ENCODE results near the gene PHACTR2. TPM values are rescaled to one million over a fixed set of nuclear protein-coding genes. Genes with fewer than 3 reads are reported as not detected.
A peak's percentile ranks its signal among the peaks of the same experiment; 100 is the strongest.

PHACTR2 gene
- total RNA-seq, 6 donors from 2014 or later, result 68.1 to 133 (median 109) TPM

- Histone ChIP-seq H3K4me3 (no peak overlapping the region), H3K4me1 (peaks cover 40 to 54% (median 49%) of the 10 kb centered on the region in 4 donors), H3K9me3 (no peaks in the 10 kb centered on the region), H3K27me3 (no peaks in the 10 kb centered on the region), H3K36me3 (no peaks in the 10 kb centered on the region), H3K27ac (no peak overlapping the region)
- no peak for TF ChIP-seq POLR2AphosphoS5 (IDR thresholded peaks at IDR 0.05)
- no peak for TF ChIP-seq EP300 (IDR thresholded peaks at IDR 0.05)
- no peak for TF ChIP-seq CTCF (IDR thresholded peaks at IDR 0.05)
- TF ChIP-seq POLR2A (IDR thresholded peaks at IDR 0.05), result no peak
- WGBS, 2 donors, result 72 to 73% methylated on average over 3 of the region's 3 CpGs
- ATAC-seq (ENCODE audit: low FRiP score in 2 of 2), result no peak
- no peak for DNase-seq
Measured at GRCh38 chr6:143699430-143699825, 21.7 kb downstream of the PHACTR2 start.

- TF ChIP-seq EP300 (IDR thresholded peaks at IDR 0.05) (no peak), POLR2A (IDR thresholded peaks at IDR 0.05) (no peak), CTCF (IDR thresholded peaks at IDR 0.05) (no peak), POLR2AphosphoS5 (IDR thresholded peaks at IDR 0.05) (no peak)
- no peaks in the 10 kb centered on the region for H3K27me3 ChIP-seq
- ATAC-seq (ENCODE audit: low FRiP score in 2 of 2) (peak in 1 of 2 donors; percentile 52), DNase-seq (no peak)
- H3K36me3 ChIP-seq, result no peaks in the 10 kb centered on the region
- H3K27ac ChIP-seq, result peak overlapping the region in 2 of 4 donors; percentile 27 to 40
- H3K9me3 ChIP-seq, result no peaks in the 10 kb centered on the region
- peaks cover 27 to 42% (median 35%) of the 10 kb centered on the region in 4 donors for H3K4me1 ChIP-seq
- no peak overlapping the region for H3K4me3 ChIP-seq
- WGBS, 2 donors, result 62 to 65% methylated on average over 8 of the region's 8 CpGs
Measured at GRCh38 chr6:143700684-143701348, 23.1 kb downstream of the PHACTR2 start.

GRCh38 chr6:143701349-143702234 lies 23.8 kb downstream of the PHACTR2 start:
- H3K9me3 ChIP-seq, result no peaks in the 10 kb centered on the region
- H3K36me3 ChIP-seq, result no peaks in the 10 kb centered on the region
- DNase-seq, result no peak
- H3K4me1 ChIP-seq, result peaks cover 19 to 34% (median 27%) of the 10 kb centered on the region in 4 donors
- no peak for TF ChIP-seq EP300 (IDR thresholded peaks at IDR 0.05)
- peak overlapping the region in 2 of 4 donors; percentile 5 to 18 for H3K27ac ChIP-seq
- ATAC-seq (ENCODE audit: low FRiP score in 2 of 2), result peak in 1 of 2 donors; percentile 74
- WGBS, 2 donors, result 80% methylated on average over 6 of the region's 6 CpGs
- H3K27me3 ChIP-seq, result no peaks in the 10 kb centered on the region
- no peak overlapping the region for H3K4me3 ChIP-seq

- H3K27me3 ChIP-seq, result no peaks in the 10 kb centered on the region
- no peak overlapping the region for H3K27ac ChIP-seq
- peaks cover 12 to 27% (median 19%) of the 10 kb centered on the region in 4 donors for H3K4me1 ChIP-seq
- DNase-seq (no peak), ATAC-seq (ENCODE audit: low FRiP score in 2 of 2) (no peak)
- no peak for TF ChIP-seq POLR2AphosphoS5 (IDR thresholded peaks at IDR 0.05)
- TF ChIP-seq POLR2A (IDR thresholded peaks at IDR 0.05), result no peak
- TF ChIP-seq EP300 (IDR thresholded peaks at IDR 0.05), result no peak
- no peak for TF ChIP-seq CTCF (IDR thresholded peaks at IDR 0.05)
- WGBS, 2 donors, result 92 to 94% methylated on average over 3 of the region's 3 CpGs
- no peak overlapping the region for H3K4me3 ChIP-seq
- H3K36me3 ChIP-seq, result no peaks in the 10 kb centered on the region
- no peaks in the 10 kb centered on the region for H3K9me3 ChIP-seq
Measured at GRCh38 chr6:143705569-143705968, 27.8 kb downstream of the PHACTR2 start.

GRCh38 chr6:143707697-143708096 lies 29.9 kb downstream of the PHACTR2 start:
- H3K36me3 ChIP-seq, result peaks cover 0 to 1% (median 0%) of the 10 kb centered on the region in 4 donors
- whole genome bisulfite sequencing, 2 donors, result 68% methylated on average over 3 of the region's 3 CpGs
- peaks cover 12 to 25% (median 15%) of the 10 kb centered on the region in 4 donors for H3K4me1 ChIP-seq
- TF ChIP-seq POLR2A (IDR thresholded peaks at IDR 0.05) (no peak), POLR2AphosphoS5 (IDR thresholded peaks at IDR 0.05) (no peak), EP300 (IDR thresholded peaks at IDR 0.05) (no peak), CTCF (IDR thresholded peaks at IDR 0.05) (no peak)
- DNase-seq, result no peak
- H3K27ac ChIP-seq, result peak overlapping the region in 1 of 4 donors; percentile 7
- H3K27me3 ChIP-seq, result no peaks in the 10 kb centered on the region
- ATAC-seq (ENCODE audit: low FRiP score in 2 of 2), result peak in 1 of 2 donors; percentile 32
- no peak overlapping the region for H3K4me3 ChIP-seq
- no peaks in the 10 kb centered on the region for H3K9me3 ChIP-seq

Measured in upper lobe of left lung (tissue), 6 donors.